OCI-LY7 (cell line): Measurements from ENCODE around the gene HS3ST1.

ENCODE experiments used
- CTCF ChIP-seq: fragments of 200-600 bp; sonication (generic); conservative IDR thresholded peaks from 2 replicates; pipeline ENCODE4 v1.5.1; 2014; ENCODE audit warnings: mild to moderate bottlenecking, antibody characterized with exemption, low read length, moderate library complexity, mixed read lengths
- EZH2phosphoT487 ChIP-seq: fragments of 200-600 bp; sonication (generic); IDR thresholded peaks from 2 replicates; pipeline ENCODE4 v1.6.1; 2018; ENCODE audit warnings: low read depth, borderline replicate concordance, mild to moderate bottlenecking, mixed run types, antibody characterized with exemption, low read length, moderate library complexity, mixed read lengths

GRCh38 chr4:11436673-11437072 is 8.0 kb upstream of the HS3ST1 start:
- TF ChIP-seq CTCF (no peak), EZH2phosphoT487 (no peak)
